ENCODE measurements around the gene TNMD.
"Not testable (repeated sequence)": the region's sequence is repeated elsewhere in the genome, so short reads cannot be mapped to it uniquely, and the experiment has no call there.

The TNMD gene

DNA sequence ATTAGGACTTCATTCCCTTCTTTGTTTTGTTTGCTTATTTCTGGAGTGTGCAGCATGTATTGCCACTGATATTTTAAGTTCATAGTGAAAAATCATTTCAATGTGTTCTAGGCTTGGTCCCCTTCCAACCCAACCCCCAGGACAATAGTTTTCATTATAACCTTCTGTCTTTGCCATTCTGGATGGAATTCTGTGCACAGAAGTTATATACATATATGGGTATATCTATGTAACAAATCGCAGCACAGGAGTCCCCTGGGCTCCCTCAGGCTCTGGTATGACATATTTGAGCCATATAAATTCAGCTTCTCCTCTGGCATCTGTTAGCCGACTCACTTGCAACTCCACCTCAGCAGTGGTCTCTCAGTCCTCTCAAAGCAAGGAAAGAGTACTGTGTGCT is at the start of gene TNMD:
TNMD (plus strand) TSS at position 326 of the 400 bp plus-strand sequence. CDS start 83 bp downstream, outside the sequence.
- DNase-seq, result no peak

- DNase-seq, result not testable (repeated sequence)
These were observed 19.2 kb upstream of the TNMD start for GRCh38 chrX:100565534-100565933.

GRCh38 chrX:100586747-100587146 is 2.0 kb downstream of the TNMD start:
- no peak for DNase-seq

DNA sequence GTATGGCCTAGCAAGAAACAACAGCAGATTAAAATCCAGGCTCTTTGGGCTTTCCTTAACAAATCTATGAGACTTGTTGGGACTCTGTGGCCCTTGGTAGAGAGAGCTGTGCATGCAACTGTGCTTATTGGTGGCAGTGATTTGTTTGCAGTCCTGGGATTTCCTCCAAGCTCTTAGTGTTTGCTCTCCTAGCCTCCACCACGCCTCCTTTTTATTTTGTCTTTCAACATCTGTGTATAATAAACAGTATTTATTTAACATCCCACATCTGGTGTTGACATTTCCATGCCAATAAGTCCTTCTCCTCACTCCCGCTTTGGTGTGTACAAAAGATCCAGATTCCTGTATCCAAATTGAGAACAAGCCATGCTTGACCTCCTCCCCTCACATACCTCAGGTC is 3.1 kb downstream of the TNMD start:
- no peak for DNase-seq

GRCh38 chrX:100591256-100592051 is 6.7 kb downstream of the TNMD start:
- no peak for DNase-seq

- no peak for DNase-seq
These were observed 8.4 kb downstream of the TNMD start for GRCh38 chrX:100593126-100593525.

DNA sequence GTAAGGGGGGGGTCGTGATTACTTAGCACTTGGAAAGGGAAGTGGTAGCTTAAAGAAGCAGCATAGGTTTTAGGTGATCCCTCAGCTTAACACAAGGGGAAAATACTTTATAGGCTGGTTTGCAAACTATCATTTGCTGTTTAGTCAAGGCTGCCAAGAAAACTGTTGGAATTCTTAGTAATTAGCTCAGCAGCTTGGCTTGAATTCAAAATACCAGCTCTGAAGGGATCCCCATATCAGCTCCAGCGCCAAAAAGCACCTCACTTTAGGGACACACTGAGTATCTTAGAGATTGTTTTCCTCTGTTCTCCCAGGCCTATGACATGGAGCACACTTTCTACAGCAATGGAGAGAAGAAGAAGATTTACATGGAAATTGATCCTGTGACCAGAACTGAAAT is 8.8 kb downstream of the TNMD start:
- DNase-seq, result no peak

GRCh38 chrX:100596601-100597000 is 11.9 kb downstream of the TNMD start:
- no peak for DNase-seq

GRCh38 chrX:100599456-100599855 is 14.7 kb downstream of the TNMD start:
- DNase-seq, result no peak

- DNase-seq, result no peak
These were observed 15.6 kb downstream of the TNMD start for GRCh38 chrX:100600340-100600739.

- no peak for DNase-seq
These were observed 16.0 kb downstream of the TNMD start for GRCh38 chrX:100600758-100601157.

GRCh38 chrX:100606753-100607152 is 22.0 kb downstream of the TNMD start:
- DNase-seq, result no peak

GRCh38 chrX:100609591-100609990 is 24.9 kb downstream of the TNMD start:
- no peak for DNase-seq

DNA sequence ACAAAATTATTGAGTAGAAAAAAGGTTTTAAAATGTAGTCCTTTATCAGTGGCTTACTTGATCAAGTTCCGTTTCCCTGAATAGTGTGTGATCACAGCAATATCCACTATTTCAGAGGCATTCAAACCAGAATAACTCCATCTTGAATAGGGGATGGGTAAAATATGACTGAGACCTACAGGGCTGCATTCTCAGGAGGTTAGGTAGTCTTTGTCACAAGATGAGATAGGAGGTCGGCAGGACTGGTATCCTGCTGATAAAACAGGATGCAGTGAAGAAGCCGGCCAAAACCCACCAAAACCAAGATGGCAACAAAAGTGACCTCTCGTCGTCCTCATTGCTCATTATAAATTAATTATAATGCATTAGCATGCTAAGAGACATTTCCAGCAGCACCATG is 27.2 kb downstream of the TNMD start:
- DNase-seq, result no peak

DNA sequence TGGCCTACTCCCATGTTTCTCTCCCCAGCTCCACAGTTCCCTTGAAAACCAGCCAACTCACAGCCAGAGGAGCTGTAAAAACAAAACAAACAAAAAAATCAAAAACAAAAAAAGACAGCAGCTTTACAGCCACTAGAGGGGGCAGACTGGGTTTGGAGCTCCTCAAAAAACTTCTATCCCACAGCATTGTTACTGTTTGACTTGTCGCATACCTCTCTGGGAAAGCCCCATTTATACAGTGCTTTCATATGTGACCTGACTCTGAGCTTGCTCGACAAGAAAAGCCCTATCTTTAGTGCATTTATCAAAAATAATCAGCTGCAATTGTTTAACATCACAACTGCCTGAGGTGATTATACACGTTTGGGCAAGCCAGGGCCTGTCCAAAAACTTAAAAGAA is 30.3 kb downstream of the TNMD start:
- DNase-seq, result no peak

DNA sequence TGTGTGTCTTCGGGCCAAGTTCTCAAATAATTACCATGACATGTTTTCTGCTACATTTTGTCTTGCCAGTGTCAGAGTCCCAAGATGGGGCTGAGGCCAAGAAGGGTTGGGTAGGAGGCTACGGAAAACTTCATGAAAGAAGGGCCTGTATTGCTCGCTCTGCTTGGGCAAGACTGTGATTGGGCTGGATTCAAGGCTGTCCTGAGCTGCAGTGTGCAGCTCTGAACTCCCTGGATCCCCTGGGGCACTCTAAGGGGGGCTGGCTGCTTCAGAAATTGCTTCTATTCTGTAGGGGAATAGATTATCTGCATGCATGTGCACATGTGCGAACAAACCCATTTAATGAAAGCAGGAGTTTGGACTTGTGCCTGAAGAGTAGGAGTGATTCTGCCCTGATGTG is 38.3 kb downstream of the TNMD start:
- DNase-seq, result no peak

GRCh38 chrX:100625985-100626491 is 41.3 kb downstream of the TNMD start:
- no peak for DNase-seq

DNA sequence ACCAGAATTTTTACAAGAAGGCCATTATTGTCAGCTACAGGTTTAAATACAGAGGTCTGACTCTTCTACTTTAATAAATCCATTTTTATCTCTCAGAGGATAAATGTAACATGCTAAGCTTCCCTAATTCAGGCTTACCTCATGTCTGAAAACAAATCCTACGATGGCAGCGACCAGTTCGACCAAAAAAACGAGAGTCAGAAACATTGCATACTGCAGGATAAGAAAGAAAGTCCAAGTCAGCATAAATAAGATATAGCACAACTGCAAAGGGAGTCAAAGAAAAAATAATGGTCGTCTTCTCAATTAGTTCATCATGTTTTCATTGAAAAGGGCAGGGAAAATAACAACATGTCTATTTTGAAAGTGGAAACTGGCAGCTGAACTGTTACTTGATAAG is 50.3 kb downstream of the TNMD start:
- DNase-seq, result no peak

- no peak for DNase-seq
These were observed 51.2 kb downstream of the TNMD start for GRCh38 chrX:100635989-100636320.

DNA sequence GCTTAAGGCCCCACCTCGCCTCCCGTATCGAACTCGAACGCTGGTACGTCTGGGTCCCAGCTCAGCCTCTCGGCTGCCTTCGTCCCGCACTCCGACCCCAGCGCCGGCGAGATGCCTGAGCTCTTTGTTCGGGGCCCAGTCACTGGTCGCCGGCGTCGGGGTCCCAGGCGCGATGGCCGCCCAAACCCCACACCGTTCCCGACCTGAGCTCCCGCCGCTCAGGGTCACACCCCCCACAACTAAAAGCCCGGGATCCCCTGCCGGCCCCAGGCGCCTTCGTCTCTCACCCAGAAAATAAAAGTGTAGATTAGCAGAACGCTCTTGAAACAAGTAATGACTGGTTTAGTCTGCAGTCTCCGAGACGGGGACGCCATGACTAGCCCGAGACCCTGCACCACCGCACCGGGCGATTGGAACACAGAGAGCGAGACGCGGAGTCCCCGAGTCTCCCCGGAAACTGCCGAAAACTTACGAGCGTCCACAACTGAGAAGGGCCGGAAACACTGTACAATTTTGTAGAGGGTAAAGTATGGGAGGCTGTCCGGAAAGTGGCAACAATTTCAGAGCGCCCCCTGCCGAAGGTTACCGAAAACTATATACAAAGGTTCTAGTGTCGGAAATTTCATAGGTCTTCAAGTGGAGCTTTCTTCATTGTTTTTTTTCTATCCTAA is 51.7 kb downstream of the TNMD start, which contains the start of gene TSPAN6:
TSPAN6 (minus strand) TSS at position 486 of the 671 bp plus-strand sequence; CDS start at position 374, 112 bp downstream.
- peak; percentile 68 for DNase-seq

DNA sequence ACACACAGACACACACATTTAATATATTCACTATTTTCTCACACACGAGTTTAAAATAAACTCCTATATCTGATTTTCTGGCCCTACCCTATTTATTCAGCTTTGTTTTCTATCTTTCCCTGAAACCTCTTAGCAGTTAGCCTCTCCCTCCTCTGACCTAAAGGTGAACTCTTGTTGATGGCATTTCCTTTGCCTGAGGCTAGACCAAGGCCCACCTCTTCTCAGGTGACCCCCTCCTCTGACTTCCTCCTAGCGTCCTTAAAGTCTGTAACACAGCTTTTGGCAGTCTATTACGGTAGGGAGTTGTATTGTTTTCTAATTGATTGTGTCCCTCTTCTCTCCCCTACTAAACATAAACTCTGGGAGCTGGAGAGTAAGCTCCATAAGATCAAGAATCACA is 57.6 kb downstream of the TNMD start:
- DNase-seq, result no peak

DNA sequence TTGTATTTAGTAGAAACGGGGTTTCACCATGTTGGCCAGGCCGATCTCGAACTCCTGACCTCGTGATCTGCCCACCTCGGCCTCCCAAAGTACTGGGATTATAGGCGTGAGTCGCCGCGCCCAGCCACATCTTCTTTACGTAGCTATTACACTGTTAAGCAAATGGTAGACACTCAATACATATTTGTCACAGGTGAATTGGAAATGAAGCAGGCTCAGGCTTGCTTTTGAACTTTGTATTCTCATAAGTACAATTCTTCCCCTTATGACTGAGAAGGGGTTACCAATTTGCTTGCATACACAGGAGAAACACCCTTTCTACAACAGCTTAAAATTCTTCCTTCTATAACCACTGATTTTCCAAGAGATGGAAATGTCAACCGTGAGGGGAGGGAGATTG is 58.5 kb downstream of the TNMD start:
- DNase-seq, result no peak

- DNase-seq, result no peak
These were observed 59.5 kb downstream of the TNMD start, which contains the start of gene SRPX2 for GRCh38 chrX:100643956-100644860. TSS of gene SRPX2 (plus strand) at chrX:100644199. CDS start at chrX:100646323, 2,124 bp downstream.

All from activated CD4-positive, CD25-positive, alpha-beta regulatory T cell treated with anti-CD3 and anti-CD28 coated beads, Interleukin-2, amount 50 U/mL, for 72 hours (primary cell).